GM12878 (cell line): Measurements from ENCODE around the gene BRAT1.

Experiments used
- BHLHE40 ChIP-seq, 2 experiments: fragments of 450-650 bp in 1 of 2; IDR thresholded peaks; 2 replicates each; pipeline ENCODE4 v1.6.1; 2011 to 2017; ENCODE audit warnings: low read depth in 2 of 2, borderline replicate concordance in 1 of 2, improper control_type of control experiment in 1 of 2, low read length in 1 of 2, mild to moderate bottlenecking in 1 of 2
- CEBPB ChIP-seq, 2 experiments: fragments of 150-350 bp in 1 of 2; IDR thresholded peaks; 2 replicates each; pipeline ENCODE4 v1.6.1; 2012 to 2014; ENCODE audit warnings: low read depth in 2 of 2, low read length in 2 of 2, borderline replicate concordance in 1 of 2, inconsistent platforms in 1 of 2
- CHD2 ChIP-seq: IDR thresholded peaks from 2 replicates; pipeline ENCODE4 v1.6.1; 2011; ENCODE audit warnings: low read depth, low read length, improper control_type of control experiment, borderline replicate concordance
- EP300 ChIP-seq, 2 experiments: fragments of 150-350 bp in 1 of 2; IDR thresholded peaks; 2 replicates each; pipeline ENCODE4 v1.6.1; 2011 to 2012; ENCODE audit warnings: low read depth in 2 of 2, low read length in 2 of 2, borderline replicate concordance in 1 of 2, improper control_type of control experiment in 1 of 2, inconsistent platforms in 1 of 2; ENCODE audit not compliant: control insufficient read depth in 1 of 2
- EZH2 ChIP-seq: IDR thresholded peaks from 2 replicates; pipeline ENCODE4 v1.6.1; 2012; ENCODE audit warnings: low read depth, mild to moderate bottlenecking, control low read depth, inconsistent platforms, low read length, borderline replicate concordance; ENCODE audit not compliant: control insufficient read depth
- FOXK2 ChIP-seq: fragments of 450-650 bp; IDR thresholded peaks from 2 replicates; pipeline ENCODE4 v1.6.1; 2017; ENCODE audit warnings: mild to moderate bottlenecking, moderate library complexity
- MEF2A ChIP-seq: IDR thresholded peaks from 2 replicates; pipeline ENCODE4 v1.6.1; 2011; ENCODE audit warnings: low read depth, mild to moderate bottlenecking, low read length, moderate library complexity; ENCODE audit not compliant: insufficient read depth
- SMARCA5 ChIP-seq: fragments of 450-650 bp; IDR thresholded peaks from 2 replicates; pipeline ENCODE4 v1.6.1; 2017; ENCODE audit warnings: mild to moderate bottlenecking
- TAF1 ChIP-seq: IDR thresholded peaks from 2 replicates; pipeline ENCODE4 v1.6.1; 2011; ENCODE audit warnings: mild to moderate bottlenecking, low read depth, low read length, borderline replicate concordance
- TF ChIP-seq, protein P1 (sequence below): fragments of 450-650 bp; formaldehyde crosslinking; IDR thresholded peaks from 2 replicates; pipeline ENCODE4 v1.4.0; 2020; ENCODE audit warnings: mild to moderate bottlenecking, moderate library complexity
- TF ChIP-seq, protein P2 (sequence below), 3 experiments: IDR thresholded peaks in 2 of 3; conservative IDR thresholded peaks in 1 of 3; 2 replicates each; pipeline ENCODE4 v1.5.1; 2011; ENCODE audit warnings: low read depth in 3 of 3, low read length in 3 of 3, mild to moderate bottlenecking in 3 of 3, control low read depth in 2 of 3, moderate library complexity in 2 of 3, inconsistent platforms in 1 of 3, mixed read lengths in 1 of 3; ENCODE audit not compliant: control insufficient read depth in 2 of 3, insufficient read depth in 1 of 3; ENCODE audit errors: extremely low read depth in 1 of 3

DNA sequence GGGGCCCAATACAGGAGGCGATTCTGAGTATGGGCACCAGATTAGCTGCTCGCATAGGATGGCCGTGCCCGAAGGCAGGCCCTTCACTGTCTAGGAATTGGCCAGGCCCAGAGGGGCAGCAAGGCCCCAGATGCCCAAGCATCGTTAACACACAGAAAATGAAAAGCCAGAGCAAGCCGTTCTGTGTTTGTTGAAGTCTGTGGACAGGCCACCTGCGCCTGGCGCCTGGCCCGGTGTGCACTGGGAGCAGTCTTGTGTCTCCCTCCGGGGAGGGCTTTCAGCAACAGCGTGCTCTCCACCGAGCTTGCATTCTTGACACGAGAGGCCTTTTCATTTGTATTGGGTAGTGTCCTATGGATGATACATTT lies 41.9 kb upstream of the BRAT1 start:
- TF ChIP-seq, protein P1, sequence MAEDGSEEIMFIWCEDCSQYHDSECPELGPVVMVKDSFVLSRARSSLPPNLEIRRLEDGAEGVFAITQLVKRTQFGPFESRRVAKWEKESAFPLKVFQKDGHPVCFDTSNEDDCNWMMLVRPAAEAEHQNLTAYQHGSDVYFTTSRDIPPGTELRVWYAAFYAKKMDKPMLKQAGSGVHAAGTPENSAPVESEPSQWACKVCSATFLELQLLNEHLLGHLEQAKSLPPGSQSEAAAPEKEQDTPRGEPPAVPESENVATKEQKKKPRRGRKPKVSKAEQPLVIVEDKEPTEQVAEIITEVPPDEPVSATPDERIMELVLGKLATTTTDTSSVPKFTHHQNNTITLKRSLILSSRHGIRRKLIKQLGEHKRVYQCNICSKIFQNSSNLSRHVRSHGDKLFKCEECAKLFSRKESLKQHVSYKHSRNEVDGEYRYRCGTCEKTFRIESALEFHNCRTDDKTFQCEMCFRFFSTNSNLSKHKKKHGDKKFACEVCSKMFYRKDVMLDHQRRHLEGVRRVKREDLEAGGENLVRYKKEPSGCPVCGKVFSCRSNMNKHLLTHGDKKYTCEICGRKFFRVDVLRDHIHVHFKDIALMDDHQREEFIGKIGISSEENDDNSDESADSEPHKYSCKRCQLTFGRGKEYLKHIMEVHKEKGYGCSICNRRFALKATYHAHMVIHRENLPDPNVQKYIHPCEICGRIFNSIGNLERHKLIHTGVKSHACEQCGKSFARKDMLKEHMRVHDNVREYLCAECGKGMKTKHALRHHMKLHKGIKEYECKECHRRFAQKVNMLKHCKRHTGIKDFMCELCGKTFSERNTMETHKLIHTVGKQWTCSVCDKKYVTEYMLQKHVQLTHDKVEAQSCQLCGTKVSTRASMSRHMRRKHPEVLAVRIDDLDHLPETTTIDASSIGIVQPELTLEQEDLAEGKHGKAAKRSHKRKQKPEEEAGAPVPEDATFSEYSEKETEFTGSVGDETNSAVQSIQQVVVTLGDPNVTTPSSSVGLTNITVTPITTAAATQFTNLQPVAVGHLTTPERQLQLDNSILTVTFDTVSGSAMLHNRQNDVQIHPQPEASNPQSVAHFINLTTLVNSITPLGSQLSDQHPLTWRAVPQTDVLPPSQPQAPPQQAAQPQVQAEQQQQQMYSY (CRISPR knock-in tag), result no peak
- no peak for TF ChIP-seq SMARCA5
- no peak for TF ChIP-seq FOXK2
- TF ChIP-seq, protein P2, sequence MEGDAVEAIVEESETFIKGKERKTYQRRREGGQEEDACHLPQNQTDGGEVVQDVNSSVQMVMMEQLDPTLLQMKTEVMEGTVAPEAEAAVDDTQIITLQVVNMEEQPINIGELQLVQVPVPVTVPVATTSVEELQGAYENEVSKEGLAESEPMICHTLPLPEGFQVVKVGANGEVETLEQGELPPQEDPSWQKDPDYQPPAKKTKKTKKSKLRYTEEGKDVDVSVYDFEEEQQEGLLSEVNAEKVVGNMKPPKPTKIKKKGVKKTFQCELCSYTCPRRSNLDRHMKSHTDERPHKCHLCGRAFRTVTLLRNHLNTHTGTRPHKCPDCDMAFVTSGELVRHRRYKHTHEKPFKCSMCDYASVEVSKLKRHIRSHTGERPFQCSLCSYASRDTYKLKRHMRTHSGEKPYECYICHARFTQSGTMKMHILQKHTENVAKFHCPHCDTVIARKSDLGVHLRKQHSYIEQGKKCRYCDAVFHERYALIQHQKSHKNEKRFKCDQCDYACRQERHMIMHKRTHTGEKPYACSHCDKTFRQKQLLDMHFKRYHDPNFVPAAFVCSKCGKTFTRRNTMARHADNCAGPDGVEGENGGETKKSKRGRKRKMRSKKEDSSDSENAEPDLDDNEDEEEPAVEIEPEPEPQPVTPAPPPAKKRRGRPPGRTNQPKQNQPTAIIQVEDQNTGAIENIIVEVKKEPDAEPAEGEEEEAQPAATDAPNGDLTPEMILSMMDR (IDR thresholded peaks at IDR 0.05 in 2 of 3, conservative IDR thresholded peaks at IDR 0.05 in 1 of 3; ENCODE audit: control insufficient read depth in 2 of 3, extremely low read depth in 1 of 3, insufficient read depth in 1 of 3, low read depth in 3 of 3, low read length in 3 of 3), result no peak
- TF ChIP-seq TAF1, result no peak
- no peak for TF ChIP-seq CHD2
- no peak for TF ChIP-seq MEF2A
- TF ChIP-seq EZH2, result no peak
- TF ChIP-seq BHLHE40 (IDR thresholded peaks at IDR 0.05; ENCODE audit: borderline replicate concordance in 1 of 2, low read depth in 2 of 2, low read length in 1 of 2), result no peak
- TF ChIP-seq CEBPB (IDR thresholded peaks at IDR 0.05; ENCODE audit: borderline replicate concordance in 1 of 2, low read depth in 2 of 2, low read length in 2 of 2), result no peak
- no peak for TF ChIP-seq EP300 (IDR thresholded peaks at IDR 0.05; ENCODE audit: borderline replicate concordance in 1 of 2, control insufficient read depth in 1 of 2, low read depth in 2 of 2, low read length in 2 of 2)
